ENCODE results near the gene FAM204A.

FAM204A gene

DNA sequence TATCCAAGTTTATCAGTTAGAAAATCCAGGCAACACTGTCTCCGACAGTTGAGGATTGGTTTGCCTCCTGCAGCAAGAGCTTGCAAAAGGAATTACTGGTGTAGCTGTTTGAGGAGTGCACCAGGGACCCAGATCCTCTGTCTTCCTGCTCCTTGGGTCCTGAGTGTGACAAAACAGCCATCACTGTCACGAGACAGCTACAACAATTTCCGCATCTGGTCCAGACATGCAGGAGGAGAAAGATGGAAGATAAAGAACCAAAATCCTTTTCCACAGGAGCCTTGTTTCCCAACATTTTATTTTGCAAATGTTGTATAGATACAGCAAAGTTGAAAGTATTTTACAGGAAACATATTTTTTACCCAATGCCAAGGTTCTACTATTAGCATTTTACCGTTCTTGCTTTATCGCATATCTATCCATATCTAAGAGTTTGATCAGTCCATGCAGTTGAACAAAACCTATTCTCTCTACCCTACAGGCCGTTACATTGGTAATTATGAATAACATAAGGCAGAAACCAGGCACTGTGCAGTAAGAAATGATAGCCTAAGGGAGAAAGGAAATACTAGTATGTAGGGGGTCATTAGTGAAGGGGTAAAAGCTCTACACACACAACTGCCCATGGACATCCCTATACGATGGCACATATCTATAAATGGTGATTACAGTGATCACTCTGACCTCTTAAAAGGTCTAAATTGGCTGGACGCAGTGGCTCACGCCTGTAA lies 54.9 kb downstream of the FAM204A start:
- no peak for DNase-seq
- Histone ChIP-seq H3K9me3 (ENCODE audit: insufficient read depth, low read length, severe bottlenecking) (no peaks in the 10 kb centered on the region), H4K20me1 (ENCODE audit: insufficient read depth, low read length) (no peaks in the 10 kb centered on the region), H3K9ac (ENCODE audit: low read depth, low read length) (no peak overlapping the region), H3K36me3 (ENCODE audit: insufficient read depth, low read length) (no peaks in the 10 kb centered on the region), H3K4me3 (ENCODE audit: low read depth in 1 of 2, low read length in 2 of 2) (no peak overlapping the region), H3K4me1 (ENCODE audit: insufficient read depth, low read length) (no peaks in the 10 kb centered on the region), H3K27me3 (ENCODE audit: insufficient read depth, low read length, poor library complexity) (peaks cover 24% of the 10 kb centered on the region), H2AFZ (ENCODE audit: low read depth, low read length) (no peak overlapping the region), H3K79me2 (ENCODE audit: insufficient read depth, low read length) (no peaks in the 10 kb centered on the region), H3K4me2 (ENCODE audit: insufficient read depth, low read length) (no peak overlapping the region), H3K27ac (ENCODE audit: low read length) (no peak overlapping the region)
- TF ChIP-seq, protein P1, sequence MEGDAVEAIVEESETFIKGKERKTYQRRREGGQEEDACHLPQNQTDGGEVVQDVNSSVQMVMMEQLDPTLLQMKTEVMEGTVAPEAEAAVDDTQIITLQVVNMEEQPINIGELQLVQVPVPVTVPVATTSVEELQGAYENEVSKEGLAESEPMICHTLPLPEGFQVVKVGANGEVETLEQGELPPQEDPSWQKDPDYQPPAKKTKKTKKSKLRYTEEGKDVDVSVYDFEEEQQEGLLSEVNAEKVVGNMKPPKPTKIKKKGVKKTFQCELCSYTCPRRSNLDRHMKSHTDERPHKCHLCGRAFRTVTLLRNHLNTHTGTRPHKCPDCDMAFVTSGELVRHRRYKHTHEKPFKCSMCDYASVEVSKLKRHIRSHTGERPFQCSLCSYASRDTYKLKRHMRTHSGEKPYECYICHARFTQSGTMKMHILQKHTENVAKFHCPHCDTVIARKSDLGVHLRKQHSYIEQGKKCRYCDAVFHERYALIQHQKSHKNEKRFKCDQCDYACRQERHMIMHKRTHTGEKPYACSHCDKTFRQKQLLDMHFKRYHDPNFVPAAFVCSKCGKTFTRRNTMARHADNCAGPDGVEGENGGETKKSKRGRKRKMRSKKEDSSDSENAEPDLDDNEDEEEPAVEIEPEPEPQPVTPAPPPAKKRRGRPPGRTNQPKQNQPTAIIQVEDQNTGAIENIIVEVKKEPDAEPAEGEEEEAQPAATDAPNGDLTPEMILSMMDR (IDR thresholded peaks at IDR 0.05; ENCODE audit: borderline replicate concordance, extremely low read depth, low read length, poor library complexity, severe bottlenecking): no peak
- no peak for ATAC-seq (ENCODE audit: insufficient read depth, low read depth)

DNA sequence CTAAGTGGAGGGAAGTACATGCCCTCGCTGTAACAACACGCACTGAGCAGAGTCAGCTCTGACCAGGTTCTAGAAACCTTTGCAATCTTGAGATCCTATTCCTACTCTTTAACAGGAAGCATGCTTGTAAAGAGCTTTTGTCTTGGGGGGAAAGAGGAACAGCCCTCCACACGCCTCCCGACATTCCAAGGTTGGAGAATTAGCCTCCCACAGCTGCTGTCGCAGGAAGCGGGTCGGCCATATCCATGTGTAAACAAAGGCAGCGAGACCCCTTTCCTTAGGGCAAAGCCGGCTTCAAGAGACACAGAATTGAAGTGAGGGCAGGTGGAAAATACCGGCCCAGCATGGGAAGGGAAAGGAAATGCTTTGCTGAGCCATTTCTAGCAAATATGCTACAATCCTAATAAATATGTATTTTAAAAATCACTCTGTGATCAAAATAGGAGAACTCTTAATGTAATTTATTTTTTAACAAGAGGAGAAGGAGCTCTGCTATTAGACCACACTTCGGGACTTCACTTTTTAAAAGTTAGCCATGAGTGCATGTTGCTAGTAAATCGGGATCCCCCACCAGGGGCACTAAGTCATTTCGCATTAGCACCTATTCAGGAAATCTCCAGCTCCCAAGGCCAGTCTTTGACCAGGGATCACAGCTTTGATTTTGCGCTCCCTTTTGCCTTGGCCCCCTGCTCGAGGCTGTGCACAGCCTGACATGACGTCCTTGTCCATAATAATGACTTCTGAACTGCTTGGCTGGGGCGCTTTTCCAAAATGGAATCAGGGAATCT lies 55.9 kb downstream of the FAM204A start:
- H3K27ac ChIP-seq (ENCODE audit: low read length): no peak overlapping the region
- H3K9ac ChIP-seq (ENCODE audit: low read depth, low read length): no peak overlapping the region
- no peaks in the 10 kb centered on the region for H3K79me2 ChIP-seq (ENCODE audit: insufficient read depth, low read length)
- H4K20me1 ChIP-seq (ENCODE audit: insufficient read depth, low read length): no peaks in the 10 kb centered on the region
- no peak overlapping the region for H3K4me2 ChIP-seq (ENCODE audit: insufficient read depth, low read length)
- H3K4me1 ChIP-seq (ENCODE audit: insufficient read depth, low read length): no peaks in the 10 kb centered on the region
- no peak for DNase-seq
- H2AFZ ChIP-seq (ENCODE audit: low read depth, low read length): no peak overlapping the region
- peaks cover 24% of the 10 kb centered on the region for H3K27me3 ChIP-seq (ENCODE audit: insufficient read depth, low read length, poor library complexity)
- no peak overlapping the region for H3K4me3 ChIP-seq (ENCODE audit: low read depth in 1 of 2, low read length in 2 of 2)
- no peak for ATAC-seq (ENCODE audit: insufficient read depth, low read depth)
- TF ChIP-seq EZH2 (IDR thresholded peaks at IDR 0.05; ENCODE audit: borderline replicate concordance, low read depth, low read length, severe bottlenecking): no peak
- TF ChIP-seq, protein P1 (IDR thresholded peaks at IDR 0.05; ENCODE audit: borderline replicate concordance, extremely low read depth, low read length, poor library complexity, severe bottlenecking): no peak
- H3K9me3 ChIP-seq (ENCODE audit: insufficient read depth, low read length, severe bottlenecking): no peaks in the 10 kb centered on the region
- H3K36me3 ChIP-seq (ENCODE audit: insufficient read depth, low read length): no peaks in the 10 kb centered on the region

DNA sequence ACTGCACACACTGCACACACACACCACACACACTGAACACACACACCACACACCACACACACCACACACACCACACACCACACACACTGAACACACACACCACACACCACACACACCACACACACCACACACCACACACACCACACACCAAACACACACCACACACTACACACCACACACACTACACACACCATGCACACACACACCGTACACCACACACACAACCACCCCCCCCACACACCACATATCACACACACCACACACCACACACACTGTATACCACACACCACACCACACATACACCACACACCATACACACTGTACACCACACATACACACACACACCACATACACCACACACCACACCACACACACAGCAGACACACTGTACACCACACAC lies 59.5 kb downstream of the FAM204A start:
- Histone ChIP-seq H3K27ac (ENCODE audit: low read length) (no peak overlapping the region), H3K36me3 (ENCODE audit: insufficient read depth, low read length) (no peaks in the 10 kb centered on the region), H3K27me3 (ENCODE audit: insufficient read depth, low read length, poor library complexity) (peaks cover 19% of the 10 kb centered on the region), H3K4me2 (ENCODE audit: insufficient read depth, low read length) (no peak overlapping the region), H2AFZ (ENCODE audit: low read depth, low read length) (no peak overlapping the region), H3K79me2 (ENCODE audit: insufficient read depth, low read length) (no peaks in the 10 kb centered on the region), H3K4me3 (ENCODE audit: low read depth in 1 of 2, low read length in 2 of 2) (no peak overlapping the region), H3K9me3 (ENCODE audit: insufficient read depth, low read length, severe bottlenecking) (peaks cover 2% of the 10 kb centered on the region), H4K20me1 (ENCODE audit: insufficient read depth, low read length) (no peaks in the 10 kb centered on the region), H3K9ac (ENCODE audit: low read depth, low read length) (no peak overlapping the region), H3K4me1 (ENCODE audit: insufficient read depth, low read length) (no peaks in the 10 kb centered on the region)
- ATAC-seq (ENCODE audit: insufficient read depth, low read depth): no peak
- TF ChIP-seq EZH2 (IDR thresholded peaks at IDR 0.05; ENCODE audit: borderline replicate concordance, low read depth, low read length, severe bottlenecking): no peak
- TF ChIP-seq, protein P1 (IDR thresholded peaks at IDR 0.05; ENCODE audit: borderline replicate concordance, extremely low read depth, low read length, poor library complexity, severe bottlenecking): no peak
- DNase-seq: no peak
